ENCODE results near the gene SHQ1. TPM values are rescaled to one million over a fixed set of nuclear protein-coding genes. Genes with fewer than 3 reads are reported as not detected.
A peak's percentile ranks its signal among the peaks of the same experiment; 100 is the strongest.

The SHQ1 gene
- total and polyA plus RNA-seq, 11 donors = 7.2 to 26.0 (median 19.9) TPM

DNA sequence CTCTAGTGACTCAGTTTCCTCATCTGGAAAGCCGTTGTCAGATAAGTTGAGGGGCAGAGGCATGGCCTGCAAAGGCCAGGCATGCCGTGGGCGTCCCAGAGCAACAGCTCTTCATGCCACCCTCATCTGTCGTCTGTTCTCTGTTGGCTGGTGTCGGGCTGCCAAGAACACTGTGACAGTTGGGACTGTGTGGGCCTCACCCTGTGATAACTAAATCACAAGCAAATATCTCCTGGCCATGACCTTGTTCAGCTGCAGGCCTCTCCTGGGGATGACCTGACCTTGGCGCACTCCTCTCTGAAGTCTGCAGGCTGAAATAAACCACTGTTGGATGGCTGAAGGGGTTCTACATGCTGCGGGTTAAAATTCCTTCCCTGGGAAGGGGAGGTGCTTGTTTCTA, 145.9 kb downstream of the SHQ1 start:
- Histone ChIP-seq H3K36me3 (no peaks in the 10 kb centered on the region), H3K4me3 (no peak overlapping the region), H3K27me3 (no peaks in the 10 kb centered on the region), H3K4me1 (peaks cover 0 to 9% (median 0%) of the 10 kb centered on the region in 12 donors), H3K27ac (peak overlapping the region in 1 of 12 donors; percentile 5), H3K9me3 (no peaks in the 10 kb centered on the region)
- 41 to 63% (median 62%) methylated on average over 4 to 7 of the region's 7 CpGs for WGBS, 4 donors
- intact Hi-C loops (cut with DNase I) = no loop called here
- DNase-seq (peak in 2 of 5 donors; percentile 20 to 33), ATAC-seq (peak; percentile 74 to 84 (median 80))
- TF ChIP-seq, protein P1, sequence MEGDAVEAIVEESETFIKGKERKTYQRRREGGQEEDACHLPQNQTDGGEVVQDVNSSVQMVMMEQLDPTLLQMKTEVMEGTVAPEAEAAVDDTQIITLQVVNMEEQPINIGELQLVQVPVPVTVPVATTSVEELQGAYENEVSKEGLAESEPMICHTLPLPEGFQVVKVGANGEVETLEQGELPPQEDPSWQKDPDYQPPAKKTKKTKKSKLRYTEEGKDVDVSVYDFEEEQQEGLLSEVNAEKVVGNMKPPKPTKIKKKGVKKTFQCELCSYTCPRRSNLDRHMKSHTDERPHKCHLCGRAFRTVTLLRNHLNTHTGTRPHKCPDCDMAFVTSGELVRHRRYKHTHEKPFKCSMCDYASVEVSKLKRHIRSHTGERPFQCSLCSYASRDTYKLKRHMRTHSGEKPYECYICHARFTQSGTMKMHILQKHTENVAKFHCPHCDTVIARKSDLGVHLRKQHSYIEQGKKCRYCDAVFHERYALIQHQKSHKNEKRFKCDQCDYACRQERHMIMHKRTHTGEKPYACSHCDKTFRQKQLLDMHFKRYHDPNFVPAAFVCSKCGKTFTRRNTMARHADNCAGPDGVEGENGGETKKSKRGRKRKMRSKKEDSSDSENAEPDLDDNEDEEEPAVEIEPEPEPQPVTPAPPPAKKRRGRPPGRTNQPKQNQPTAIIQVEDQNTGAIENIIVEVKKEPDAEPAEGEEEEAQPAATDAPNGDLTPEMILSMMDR (IDR thresholded peaks at IDR 0.05) = no peak
- TF ChIP-seq POLR2A (IDR thresholded peaks at IDR 0.05) = no peak

DNA sequence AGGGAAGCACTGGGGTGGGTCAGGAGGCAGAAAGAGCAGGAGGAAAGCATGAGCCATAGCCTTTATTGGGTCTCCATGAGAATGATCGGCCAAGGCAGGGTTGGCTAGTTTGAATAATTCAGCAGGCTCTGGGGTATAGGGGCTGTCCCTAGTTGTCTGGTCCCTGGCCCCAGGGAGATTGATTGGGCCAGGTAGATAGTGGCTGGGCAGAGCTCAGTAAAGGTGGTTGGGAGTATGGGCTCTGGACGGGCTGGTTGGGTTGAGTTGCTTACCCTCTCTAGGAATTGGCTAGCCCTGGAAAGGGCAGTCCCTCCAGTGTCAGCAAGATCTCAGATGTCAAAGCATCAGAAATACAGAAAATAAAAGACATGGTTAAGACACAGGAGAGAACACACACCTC, 148.1 kb downstream of the SHQ1 start:
- intact Hi-C loops (cut with DNase I) = no loop called here
- Histone ChIP-seq H3K4me1 (peaks cover 0 to 9% (median 0%) of the 10 kb centered on the region in 12 donors), H3K27me3 (no peaks in the 10 kb centered on the region), H3K4me3 (no peak overlapping the region), H3K9me3 (no peaks in the 10 kb centered on the region), H3K36me3 (no peaks in the 10 kb centered on the region), H3K27ac (no peak overlapping the region)
- no peak for TF ChIP-seq POLR2A (IDR thresholded peaks at IDR 0.05)
- TF ChIP-seq, protein P1 (IDR thresholded peaks at IDR 0.05) = no peak
- WGBS, 4 donors = 88 to 100% (median 96%) methylated on average over 2 of the region's 2 CpGs
- ATAC-seq = no peak
- no peak for DNase-seq

DNA sequence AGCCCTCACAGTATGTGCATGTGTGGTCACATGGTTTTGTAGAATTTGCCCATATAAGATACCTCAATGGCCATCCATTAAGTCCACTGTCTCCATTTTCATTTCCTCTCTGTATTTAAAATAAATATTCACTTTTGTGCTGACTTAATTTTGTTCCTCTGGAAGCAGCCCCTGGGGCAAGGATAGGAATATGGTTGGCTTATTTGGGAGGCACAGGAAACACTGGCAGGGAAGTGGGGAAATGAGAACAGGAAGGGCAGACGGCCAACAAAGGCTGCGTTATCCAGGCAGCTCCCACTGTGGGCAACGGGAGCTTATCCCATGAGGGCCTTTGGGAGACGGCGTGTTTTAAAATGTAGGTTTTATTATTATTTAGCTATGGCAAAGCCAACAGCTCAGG, 148.6 kb downstream of the SHQ1 start:
- no peaks in the 10 kb centered on the region for H3K36me3 ChIP-seq
- no peaks in the 10 kb centered on the region for H3K27me3 ChIP-seq
- peaks cover 0 to 9% (median 0%) of the 10 kb centered on the region in 12 donors for H3K4me1 ChIP-seq
- H3K9me3 ChIP-seq = no peaks in the 10 kb centered on the region
- H3K4me3 ChIP-seq = no peak overlapping the region
- ATAC-seq = no peak
- H3K27ac ChIP-seq = no peak overlapping the region
- WGBS, 4 donors = 30 to 59% (median 39%) methylated on average over 5 of the region's 5 CpGs
- intact Hi-C loops (cut with DNase I) = no loop called here
- TF ChIP-seq POLR2A (IDR thresholded peaks at IDR 0.05) = no peak
- TF ChIP-seq, protein P1 (IDR thresholded peaks at IDR 0.05) = no peak
- DNase-seq = no peak

Other genes with a start within 250 kb of the SHQ1 start
- 10 to 100 TPM; 12.7 to 35.2 (median 17.7) TPM for gene GXYLT2, start 39.6 kb upstream of the SHQ1 start, total RNA-seq
- 1 to 10 TPM; 3.4 to 5.1 TPM for gene GXYLT2, start 39.6 kb upstream of the SHQ1 start, polyA plus RNA-seq
- 10 to 100 TPM; 41.2 to 69.7 (median 50.0) TPM for gene PPP4R2, start 148.4 kb upstream of the SHQ1 start, total RNA-seq
- gene PPP4R2, start 148.4 kb upstream of the SHQ1 start, polyA plus RNA-seq = 10 to 100 TPM; 17.0 to 22.0 TPM
- 1 to 10 TPM in 5 of 9 donors, under 1 TPM in 4; 0.36 to 2.5 (median 1.1) TPM for gene EBLN2, start 213.2 kb upstream of the SHQ1 start, total RNA-seq
- gene EBLN2, start 213.2 kb upstream of the SHQ1 start, polyA plus RNA-seq = 1 to 10 TPM in 1 of 2 donors, under 1 TPM in 1; 0.24 to 1.4 TPM

Measured in heart left ventricle (tissue), 16 donors.